DND-41 (cell line): ENCODE data around the gene AGFG2.

ENCODE experiments used
- CTCF ChIP-seq: IDR thresholded peaks from 2 replicates; pipeline ENCODE4 v1.5.1; 2012; ENCODE audit warnings: borderline replicate concordance, low read length, moderate library complexity, mild to moderate bottlenecking; ENCODE audit not compliant: poor library complexity, severe bottlenecking; ENCODE audit errors: extremely low read depth
- EZH2 ChIP-seq: IDR thresholded peaks from 3 replicates; pipeline ENCODE4 v1.6.1; 2012; ENCODE audit warnings: borderline replicate concordance, low read depth, mild to moderate bottlenecking, moderate library complexity, low read length, inconsistent platforms; ENCODE audit not compliant: severe bottlenecking

- TF ChIP-seq CTCF (no peak), EZH2 (no peak)
These were observed 56.2 kb downstream of the AGFG2 start for GRCh38 chr7:100595188-100595587.
